Measurements from ENCODE around the gene EYA4.

EYA4 gene

GRCh38 chr6:133242637-133243585, 1.8 kb downstream of the EYA4 start:
- peak; percentile 68 for DNase-seq (ENCODE audit: low spot score)

DNA sequence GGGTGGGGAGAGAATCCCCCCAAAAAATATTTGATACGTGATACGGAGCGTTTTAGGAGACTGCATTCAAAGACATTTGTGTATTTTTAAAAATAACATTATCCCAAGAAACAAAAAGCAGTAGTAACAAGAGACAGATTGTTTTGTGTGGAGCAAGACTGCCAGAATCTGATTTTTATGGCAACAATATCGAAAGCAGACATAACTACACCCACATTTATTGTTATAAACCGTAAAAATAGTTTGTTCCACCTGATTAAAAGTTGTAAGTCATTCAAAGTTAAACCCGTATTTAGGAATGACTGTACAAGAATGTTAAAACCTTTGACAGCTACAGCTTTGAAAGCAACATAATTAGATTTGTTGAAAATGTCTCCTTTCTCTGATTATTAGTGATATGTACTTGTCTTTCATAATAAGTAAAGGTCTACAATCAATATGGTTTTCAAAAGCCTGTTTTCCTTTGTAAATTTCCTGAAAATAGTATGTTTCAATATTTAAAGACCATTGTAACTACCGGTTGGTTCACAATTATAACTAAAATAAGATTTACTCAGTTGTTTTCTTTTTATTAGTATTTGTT, 2.7 kb downstream of the EYA4 start:
- DNase-seq (ENCODE audit: low spot score): no peak

DNA sequence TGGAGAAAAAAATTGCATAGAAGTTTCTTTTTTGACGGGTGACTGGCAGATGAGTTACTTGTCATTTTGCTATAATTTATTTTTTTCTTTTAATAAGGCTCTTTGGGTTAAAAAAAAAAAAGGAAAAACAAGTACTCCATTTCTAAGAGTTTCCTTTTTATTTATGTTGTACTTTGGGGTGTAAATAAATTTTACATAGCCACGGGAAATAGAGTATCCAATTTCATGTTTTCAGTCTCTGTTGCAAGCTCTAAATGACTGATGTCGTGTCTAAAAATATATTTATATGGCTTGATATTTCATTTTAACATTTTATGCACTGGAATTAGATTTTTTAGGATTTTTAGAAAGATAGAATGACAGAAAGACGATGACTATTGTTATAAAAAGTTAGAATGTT, 3.4 kb downstream of the EYA4 start:
- no peak for DNase-seq (ENCODE audit: low spot score)

GRCh38 chr6:133245007-133245406, 3.9 kb downstream of the EYA4 start:
- no peak for DNase-seq (ENCODE audit: low spot score)

DNA sequence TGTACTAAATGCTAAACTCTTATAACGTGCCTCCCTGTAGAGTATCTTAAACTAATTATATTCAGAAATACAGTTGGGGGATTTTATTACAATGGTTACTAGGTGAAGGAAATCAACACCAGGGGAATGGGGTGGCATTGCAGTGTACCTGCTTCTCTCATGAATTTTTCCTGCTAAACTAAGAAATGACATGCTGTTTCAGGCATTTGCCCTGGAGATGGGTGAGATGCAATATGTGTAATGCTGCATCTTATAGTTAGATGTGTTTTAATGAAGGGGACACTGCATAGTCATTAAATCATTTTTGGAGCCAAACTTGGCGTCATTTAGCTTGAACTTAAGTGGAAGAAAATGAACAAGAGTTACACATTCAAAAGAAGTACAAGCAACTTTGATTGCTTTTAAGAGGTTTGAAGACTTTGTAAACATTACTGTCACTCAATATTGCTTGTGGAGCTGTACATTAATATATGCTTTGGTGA, 4.3 kb downstream of the EYA4 start:
- DNase-seq (ENCODE audit: low spot score): no peak

- DNase-seq (ENCODE audit: low spot score): no peak
Observed at GRCh38 chr6:133247581-133247980, 6.4 kb downstream of the EYA4 start.

DNA sequence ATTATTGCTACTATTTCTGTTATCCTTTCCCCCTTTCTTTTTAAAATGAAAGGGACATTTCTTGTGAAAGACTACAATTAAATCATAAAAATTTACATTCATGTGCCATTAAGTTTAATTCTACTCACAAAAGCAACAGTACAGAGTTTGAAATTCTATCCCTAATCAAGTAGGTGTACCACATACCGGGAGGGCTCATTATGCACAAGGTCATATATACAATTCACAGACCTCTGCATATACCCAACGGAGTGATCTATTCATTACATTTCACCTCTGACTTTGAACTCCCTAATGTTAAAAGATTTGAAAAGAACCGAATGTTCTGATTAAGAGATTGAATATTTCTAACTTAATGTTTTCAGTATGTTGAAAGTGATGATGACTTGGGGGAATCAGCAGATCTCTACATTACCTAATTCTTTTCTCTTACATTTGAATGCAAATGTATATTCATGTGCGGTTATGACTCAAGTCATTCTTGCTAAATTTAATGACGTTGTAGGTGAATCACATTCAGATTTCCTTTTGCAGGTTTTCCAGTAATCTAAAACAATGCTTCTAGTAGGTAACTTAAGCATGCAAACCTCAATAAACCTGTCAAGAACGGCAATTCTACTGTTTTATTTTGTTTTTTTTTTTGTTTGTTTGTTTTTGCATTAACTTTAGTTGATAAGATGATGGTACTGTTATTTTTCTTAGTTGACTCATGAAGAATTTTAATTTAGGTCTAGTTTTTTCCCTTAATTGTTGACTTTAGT, 7.3 kb downstream of the EYA4 start:
- no peak for DNase-seq (ENCODE audit: low spot score)

- DNase-seq (ENCODE audit: low spot score): no peak
Observed at GRCh38 chr6:133251688-133252087, 10.5 kb downstream of the EYA4 start.

- no peak for DNase-seq (ENCODE audit: low spot score)
Observed at GRCh38 chr6:133254552-133255228, 13.5 kb downstream of the EYA4 start.

DNA sequence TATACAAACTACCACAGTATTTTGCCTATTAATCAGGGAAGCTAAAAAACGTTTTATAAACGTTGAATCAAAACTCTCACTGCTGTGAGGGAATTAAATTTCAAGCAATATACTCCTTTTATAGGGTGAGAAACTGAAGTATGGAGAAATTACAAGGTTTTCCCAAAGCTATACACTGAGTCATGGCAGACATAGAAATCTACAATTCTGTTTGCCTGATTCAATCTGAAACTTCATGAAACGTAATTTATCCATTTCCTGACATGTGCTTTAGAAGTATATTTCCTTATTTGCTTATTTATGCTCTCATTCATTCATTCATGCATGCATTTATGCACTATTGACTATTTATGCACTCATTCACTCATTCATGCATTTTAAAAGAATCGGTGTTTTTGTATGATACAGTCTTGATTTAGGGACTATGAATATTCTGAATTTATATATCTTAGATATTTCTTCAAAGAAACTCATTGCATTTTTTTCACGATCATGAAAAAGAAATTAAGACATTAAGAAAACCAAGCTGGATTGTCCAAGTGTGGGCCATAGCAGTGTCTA, 16.5 kb downstream of the EYA4 start:
- no peak for DNase-seq (ENCODE audit: low spot score)

GRCh38 chr6:133259561-133259960, 18.4 kb downstream of the EYA4 start:
- DNase-seq (ENCODE audit: low spot score): no peak

DNA sequence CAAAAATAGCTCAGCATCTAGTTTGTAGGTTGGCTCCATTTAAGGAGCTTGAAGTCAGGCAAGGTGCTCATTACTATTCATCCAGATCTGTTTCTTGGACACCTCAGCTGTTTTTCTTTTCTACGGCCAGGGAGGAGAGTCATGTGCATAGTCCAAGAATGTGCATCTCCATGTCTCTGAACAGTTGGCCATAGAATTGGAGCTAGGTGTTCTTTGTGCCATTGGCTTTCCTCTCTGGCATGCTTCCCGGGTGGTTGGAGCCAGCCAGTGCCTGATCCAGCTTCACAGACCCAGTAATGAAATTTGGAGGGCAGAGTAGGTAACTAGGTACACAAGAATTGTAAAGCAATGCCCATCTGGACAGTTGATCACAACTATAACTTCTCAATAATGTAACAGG, 21.6 kb downstream of the EYA4 start:
- DNase-seq (ENCODE audit: low spot score): no peak

- DNase-seq (ENCODE audit: low spot score): no peak
Observed at GRCh38 chr6:133265066-133265465, 23.9 kb downstream of the EYA4 start.

- no peak for DNase-seq (ENCODE audit: low spot score)
Observed at GRCh38 chr6:133266186-133266585, 25.0 kb downstream of the EYA4 start.

DNA sequence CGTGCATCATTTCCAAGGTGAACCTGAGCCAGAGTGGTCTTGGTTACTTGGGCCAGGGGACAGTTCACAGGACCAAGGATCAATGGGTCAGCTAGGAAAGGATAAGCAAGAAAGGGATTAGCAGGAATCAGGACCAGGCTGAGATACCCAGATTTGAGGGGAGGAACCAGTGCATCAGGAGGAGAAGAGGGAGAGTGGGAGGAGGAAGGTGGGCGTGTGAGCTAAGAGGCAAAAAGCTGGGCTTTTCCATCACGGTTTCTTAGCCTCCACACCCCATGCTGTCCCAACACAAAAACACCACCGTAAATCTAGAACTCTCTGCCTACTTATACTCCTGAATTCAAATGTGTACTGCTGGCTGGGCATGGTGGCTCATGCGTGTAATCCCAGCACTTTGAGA, 27.5 kb downstream of the EYA4 start:
- no peak for DNase-seq (ENCODE audit: low spot score)

- DNase-seq (ENCODE audit: low spot score): no peak
Observed at GRCh38 chr6:133274813-133275212, 33.7 kb downstream of the EYA4 start.

- no peak for DNase-seq (ENCODE audit: low spot score)
Observed at GRCh38 chr6:133275213-133275612, 34.1 kb downstream of the EYA4 start.

DNA sequence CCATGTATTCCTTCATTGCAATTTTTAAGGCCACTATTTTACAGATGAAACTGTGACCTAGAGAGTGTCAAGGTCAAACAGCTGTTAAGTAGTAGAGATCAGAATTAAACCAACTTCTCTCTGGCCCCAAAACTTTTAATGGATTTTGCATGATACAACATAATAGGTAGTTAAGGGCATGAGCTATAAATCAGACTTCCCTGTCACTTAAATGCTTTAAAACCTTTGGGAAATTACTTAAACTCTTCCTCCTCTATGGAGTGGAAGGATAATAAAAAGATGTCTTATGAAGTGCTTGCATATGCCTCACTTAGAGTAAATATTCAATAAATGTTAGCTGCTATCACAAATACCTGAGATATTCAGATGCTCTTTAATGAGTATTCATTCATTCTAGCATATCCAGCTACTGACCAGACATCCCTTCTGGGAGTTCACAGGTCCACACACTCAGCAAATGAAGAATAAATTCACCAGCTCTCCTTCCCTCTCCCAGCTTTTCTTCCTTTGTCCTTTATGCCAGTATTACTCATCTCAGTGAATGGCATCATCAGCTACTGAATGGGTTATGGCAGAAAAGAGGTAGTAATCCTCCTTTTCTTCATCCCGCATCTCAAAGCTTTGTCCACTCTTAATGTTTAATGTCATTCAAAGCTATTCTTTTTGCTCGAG, 36.2 kb downstream of the EYA4 start:
- no peak for DNase-seq (ENCODE audit: low spot score)

DNA sequence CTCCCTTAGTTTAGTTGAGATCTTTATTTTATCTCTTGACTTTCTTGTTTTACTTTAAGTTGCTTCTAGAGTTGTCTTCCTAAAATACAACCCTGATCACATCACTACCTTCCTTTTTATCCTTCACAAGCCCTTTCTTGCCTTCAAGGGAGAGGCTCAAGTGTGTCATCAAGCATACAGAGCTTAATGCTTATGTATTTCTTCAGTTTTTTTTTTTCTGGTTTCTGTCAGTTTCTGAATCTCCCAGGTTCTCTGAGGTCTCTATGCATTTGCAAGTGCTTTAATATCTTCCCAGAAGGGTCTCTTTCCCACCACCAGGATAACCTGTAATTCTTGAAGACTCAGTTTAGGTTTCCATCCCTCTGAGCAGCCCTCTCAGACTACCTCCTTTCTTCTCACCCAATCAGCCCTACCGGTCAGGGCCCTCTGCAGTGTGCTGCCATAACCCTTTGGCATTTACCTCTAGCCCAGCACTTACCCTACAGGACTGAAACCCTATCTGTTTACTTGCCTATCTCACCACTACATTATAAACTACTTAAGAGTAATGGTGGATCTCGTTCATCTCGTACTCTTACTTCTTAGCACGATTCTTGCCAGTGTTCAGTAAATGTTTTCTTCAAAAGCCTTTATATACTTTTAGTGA, 36.9 kb downstream of the EYA4 start:
- DNase-seq (ENCODE audit: low spot score): no peak

DNA sequence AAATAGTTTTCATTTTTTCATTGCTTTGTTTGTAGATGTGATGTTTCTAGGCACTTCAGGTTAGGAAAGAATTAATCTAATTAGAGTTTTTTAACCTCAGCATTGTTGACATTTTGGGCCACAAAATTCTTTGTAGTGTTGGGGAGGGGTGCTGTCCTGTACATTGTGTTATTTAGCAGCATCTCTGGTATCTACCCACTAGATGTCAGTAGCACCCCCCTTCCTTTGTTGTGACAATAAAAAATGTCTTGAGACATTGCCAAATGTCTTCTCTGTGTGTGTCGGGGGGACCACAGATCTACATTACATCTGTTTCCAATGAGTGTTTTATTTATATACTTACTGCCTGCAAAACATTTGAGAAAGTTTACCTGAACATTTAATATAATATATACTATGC, 45.6 kb downstream of the EYA4 start:
- no peak for DNase-seq (ENCODE audit: low spot score)

DNA sequence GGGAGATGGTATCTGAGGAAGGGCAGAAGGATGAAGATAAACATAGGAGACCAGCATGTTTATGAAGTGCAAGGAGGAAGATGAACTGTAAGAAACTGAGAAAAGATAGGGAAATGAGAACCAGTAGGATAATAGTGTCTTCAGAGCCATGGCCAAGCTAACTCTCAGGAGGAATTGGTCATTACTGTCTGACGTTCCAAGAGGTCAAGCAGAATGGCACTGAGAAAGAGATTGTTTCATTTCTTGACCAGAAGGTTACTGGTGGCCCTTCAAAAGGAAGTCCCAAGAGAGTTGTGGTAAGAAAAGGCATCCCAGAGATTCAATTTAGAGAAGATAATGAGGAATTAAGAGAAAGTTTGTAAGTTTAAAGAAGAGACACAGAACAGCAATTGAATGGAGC, 47.5 kb downstream of the EYA4 start:
- DNase-seq (ENCODE audit: low spot score): no peak
